Hepatocyte (in vitro differentiated cells): ENCODE measurements around the gene RAP1A. TPM values are rescaled to one million over a fixed set of nuclear protein-coding genes. Genes with fewer than 3 reads are reported as not detected.

Experiments used
- DNase-seq: peaks from one replicate; pipeline ENCODE4 v3.0.0-alpha.2; 2016; ENCODE audit warnings: low spot score
- H2AFZ ChIP-seq: fragments of 200-600 bp; sonication (generic); 2 replicates; pipeline ENCODE4 v1.6.0; 2016; ENCODE audit warnings: antibody characterized with exemption, mild to moderate bottlenecking
- H3K27ac ChIP-seq: fragments of 200-600 bp; sonication (generic); 2 replicates; pipeline ENCODE4 v1.5.1; 2016; ENCODE audit warnings: mild to moderate bottlenecking
- H3K27me3 ChIP-seq: fragments of 200-600 bp; sonication (generic); 2 replicates; pipeline ENCODE4 v1.6.1; 2016
- H3K36me3 ChIP-seq: fragments of 200-600 bp; sonication (generic); replicated peaks from 2 replicates; pipeline ENCODE4 v1.5.1; 2016; ENCODE audit warnings: low read depth; ENCODE audit not compliant: insufficient read depth
- H3K4me1 ChIP-seq: fragments of 200-600 bp; sonication (generic); 2 replicates; pipeline ENCODE4 v1.5.1; 2016; ENCODE audit warnings: mild to moderate bottlenecking, moderate library complexity; ENCODE audit not compliant: insufficient read depth
- H3K4me2 ChIP-seq: fragments of 200-600 bp; sonication (generic); 2 replicates; pipeline ENCODE4 v1.6.0; 2016
- H3K4me3 ChIP-seq: fragments of 200-600 bp; sonication (generic); 2 replicates; pipeline ENCODE4 v1.5.1; 2016; ENCODE audit warnings: mild to moderate bottlenecking
- H3K79me2 ChIP-seq: fragments of 200-600 bp; sonication (generic); 2 replicates; pipeline ENCODE4 v1.6.0; 2017; ENCODE audit warnings: mild to moderate bottlenecking
- H3K9me2 ChIP-seq: fragments of 200-600 bp; sonication (generic); replicated peaks from 2 replicates; pipeline ENCODE4 v1.6.0; 2017; ENCODE audit warnings: mild to moderate bottlenecking; ENCODE audit not compliant: insufficient read depth
- H3K9me3 ChIP-seq: fragments of 200-600 bp; sonication (generic); 2 replicates; pipeline ENCODE4 v1.5.1; 2016; ENCODE audit warnings: low read depth, mild to moderate bottlenecking
- H4K20me1 ChIP-seq: fragments of 200-600 bp; sonication (generic); 2 replicates; pipeline ENCODE4 v1.6.0; 2016; ENCODE audit warnings: mild to moderate bottlenecking; ENCODE audit not compliant: insufficient read depth, poor library complexity, severe bottlenecking
- EZH2 ChIP-seq: fragments of 200-600 bp; sonication (generic); IDR thresholded peaks from 2 replicates; pipeline ENCODE4 v1.6.1; 2016; ENCODE audit warnings: antibody characterized with exemption, mild to moderate bottlenecking, borderline replicate concordance
- EZH2phosphoT487 ChIP-seq: fragments of 200-600 bp; sonication (generic); IDR thresholded peaks from one replicate; pipeline ENCODE4 v1.6.1; 2018; ENCODE audit warnings: antibody characterized with exemption, mild to moderate bottlenecking, low read depth, moderate library complexity; ENCODE audit not compliant: unreplicated experiment, severe bottlenecking
- WGBS: methylation state at CpG from one replicate; pipeline ENCODE4 v1.1.6; 2016; ENCODE audit warnings: low lambda C conversion rate; ENCODE audit errors: missing lambda C conversion rate; 5-methylcytosine and 5-hydroxymethylcytosine counted together
- polyA plus RNA-seq: library from polyadenylated mRNA; unstranded; fragments of >200 nt; fragmentation: Nextera tagmentation; extraction: Ambion mirVana; gene quantifications from 2 replicates; pipeline ENCODE4 v1.2.1, GENCODE V29; 2016
- total RNA-seq: library from RNA; depleted of rRNA; stranded (reverse); fragments of >200 nt; gene quantifications from 2 replicates; pipeline ENCODE4 v1.2.3, GENCODE V29; 2014
- TF ChIP-seq, protein P1 (sequence below): fragments of 200-600 bp; sonication (generic); IDR thresholded peaks from 2 replicates; pipeline ENCODE4 v1.5.1; 2016; ENCODE audit warnings: antibody characterized with exemption, mild to moderate bottlenecking; ENCODE audit not compliant: poor library complexity

RAP1A gene
- total and polyA plus RNA-seq, 2 experiments from 2014 or later, result 48.8 to 49.6 TPM

DNA sequence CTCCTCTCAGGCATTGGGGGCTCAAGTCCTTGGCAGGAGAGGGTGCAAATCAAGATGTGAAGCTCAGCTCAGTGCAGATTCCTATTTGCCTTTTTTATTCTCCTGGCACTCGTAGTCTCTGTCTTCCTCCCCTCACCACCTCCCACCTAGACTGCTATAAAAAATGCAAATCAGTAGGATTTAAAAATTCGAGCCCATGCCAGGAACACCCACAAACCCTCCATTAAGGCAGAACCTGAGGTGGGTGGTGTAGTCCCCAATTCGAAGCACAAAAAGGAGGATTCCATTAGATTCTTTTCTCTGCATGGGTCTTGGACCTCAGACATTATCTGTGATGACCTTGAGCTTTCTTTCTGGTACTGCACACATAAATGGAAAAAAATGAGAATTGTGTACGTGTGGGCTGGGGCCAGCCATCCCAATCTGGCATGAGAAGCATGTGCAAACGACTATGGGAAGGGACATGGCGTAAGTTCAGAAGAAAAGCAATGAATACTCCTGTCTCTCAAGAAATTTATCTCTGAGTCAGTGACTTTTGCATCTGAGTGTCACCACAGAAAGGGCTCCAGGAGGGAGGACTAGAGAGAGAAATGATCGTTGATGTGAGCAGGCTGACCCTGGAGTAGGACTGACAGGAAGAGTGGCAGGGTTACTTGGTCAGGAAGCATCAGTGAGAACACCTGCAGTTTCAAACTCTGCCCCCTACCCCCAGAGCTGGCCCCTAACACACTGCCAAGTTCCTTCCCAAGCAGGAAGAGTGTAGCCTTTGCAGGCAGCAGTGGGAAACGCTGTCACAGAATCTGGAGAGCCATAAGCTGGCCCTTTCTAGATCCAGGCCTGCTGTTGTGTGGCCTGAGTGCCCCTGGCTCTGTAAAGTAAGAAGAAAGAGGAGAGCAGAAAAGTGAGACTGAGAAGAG lies 117.9 kb downstream of the RAP1A start:
- no peaks in the 10 kb centered on the region for H3K36me3 ChIP-seq
- 65% methylated on average over 8 of the region's 8 CpGs for WGBS
- no peak for DNase-seq
- TF ChIP-seq EZH2 (no peak), EZH2phosphoT487 (no peak)
- TF ChIP-seq, protein P1, sequence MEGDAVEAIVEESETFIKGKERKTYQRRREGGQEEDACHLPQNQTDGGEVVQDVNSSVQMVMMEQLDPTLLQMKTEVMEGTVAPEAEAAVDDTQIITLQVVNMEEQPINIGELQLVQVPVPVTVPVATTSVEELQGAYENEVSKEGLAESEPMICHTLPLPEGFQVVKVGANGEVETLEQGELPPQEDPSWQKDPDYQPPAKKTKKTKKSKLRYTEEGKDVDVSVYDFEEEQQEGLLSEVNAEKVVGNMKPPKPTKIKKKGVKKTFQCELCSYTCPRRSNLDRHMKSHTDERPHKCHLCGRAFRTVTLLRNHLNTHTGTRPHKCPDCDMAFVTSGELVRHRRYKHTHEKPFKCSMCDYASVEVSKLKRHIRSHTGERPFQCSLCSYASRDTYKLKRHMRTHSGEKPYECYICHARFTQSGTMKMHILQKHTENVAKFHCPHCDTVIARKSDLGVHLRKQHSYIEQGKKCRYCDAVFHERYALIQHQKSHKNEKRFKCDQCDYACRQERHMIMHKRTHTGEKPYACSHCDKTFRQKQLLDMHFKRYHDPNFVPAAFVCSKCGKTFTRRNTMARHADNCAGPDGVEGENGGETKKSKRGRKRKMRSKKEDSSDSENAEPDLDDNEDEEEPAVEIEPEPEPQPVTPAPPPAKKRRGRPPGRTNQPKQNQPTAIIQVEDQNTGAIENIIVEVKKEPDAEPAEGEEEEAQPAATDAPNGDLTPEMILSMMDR, result no peak
- peaks cover 22% of the 10 kb centered on the region for H3K4me1 ChIP-seq
- no peak overlapping the region for H3K27ac ChIP-seq
- no peak overlapping the region for H2AFZ ChIP-seq
- no peaks in the 10 kb centered on the region for H3K9me3 ChIP-seq
- H3K4me2 ChIP-seq, result peak overlapping the region; percentile 100
- peak overlapping the region; percentile 37 for H3K4me3 ChIP-seq
- peaks cover 5% of the 10 kb centered on the region for H3K79me2 ChIP-seq
- H3K9me2 ChIP-seq, result no peaks in the 10 kb centered on the region
- peaks cover 22% of the 10 kb centered on the region for H3K27me3 ChIP-seq
- peaks cover 4% of the 10 kb centered on the region for H4K20me1 ChIP-seq

DNA sequence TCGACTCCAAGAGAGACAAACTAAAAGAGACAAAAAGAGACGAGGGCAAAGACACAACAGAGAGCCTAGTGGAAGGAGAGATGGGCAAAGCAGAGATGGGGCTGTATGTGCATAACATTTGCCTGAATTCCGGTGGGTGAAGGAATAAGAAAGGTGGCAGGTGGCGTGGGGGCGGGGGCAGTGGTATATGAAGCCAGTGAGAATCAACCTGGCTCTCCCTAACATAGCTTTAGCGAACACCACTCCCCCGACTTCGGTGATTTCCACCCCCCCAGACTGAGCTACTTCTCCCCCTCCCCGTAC lies 118.5 kb downstream of the RAP1A start:
- H4K20me1 ChIP-seq, result peaks cover 4% of the 10 kb centered on the region
- H3K36me3 ChIP-seq, result no peaks in the 10 kb centered on the region
- H3K79me2 ChIP-seq, result peaks cover 5% of the 10 kb centered on the region
- H3K4me2 ChIP-seq, result peak overlapping the region; percentile 100
- no peak overlapping the region for H2AFZ ChIP-seq
- DNase-seq, result no peak
- H3K27me3 ChIP-seq, result peaks cover 26% of the 10 kb centered on the region
- peak overlapping the region; percentile 37 for H3K4me3 ChIP-seq
- no peaks in the 10 kb centered on the region for H3K9me3 ChIP-seq
- H3K9me2 ChIP-seq, result no peaks in the 10 kb centered on the region
- H3K4me1 ChIP-seq, result peaks cover 22% of the 10 kb centered on the region
- WGBS, result 16% methylated on average over 5 of the region's 9 CpGs
- H3K27ac ChIP-seq, result no peak overlapping the region
- TF ChIP-seq, protein P1, result no peak
- TF ChIP-seq EZH2phosphoT487 (no peak), EZH2 (no peak)

DNA sequence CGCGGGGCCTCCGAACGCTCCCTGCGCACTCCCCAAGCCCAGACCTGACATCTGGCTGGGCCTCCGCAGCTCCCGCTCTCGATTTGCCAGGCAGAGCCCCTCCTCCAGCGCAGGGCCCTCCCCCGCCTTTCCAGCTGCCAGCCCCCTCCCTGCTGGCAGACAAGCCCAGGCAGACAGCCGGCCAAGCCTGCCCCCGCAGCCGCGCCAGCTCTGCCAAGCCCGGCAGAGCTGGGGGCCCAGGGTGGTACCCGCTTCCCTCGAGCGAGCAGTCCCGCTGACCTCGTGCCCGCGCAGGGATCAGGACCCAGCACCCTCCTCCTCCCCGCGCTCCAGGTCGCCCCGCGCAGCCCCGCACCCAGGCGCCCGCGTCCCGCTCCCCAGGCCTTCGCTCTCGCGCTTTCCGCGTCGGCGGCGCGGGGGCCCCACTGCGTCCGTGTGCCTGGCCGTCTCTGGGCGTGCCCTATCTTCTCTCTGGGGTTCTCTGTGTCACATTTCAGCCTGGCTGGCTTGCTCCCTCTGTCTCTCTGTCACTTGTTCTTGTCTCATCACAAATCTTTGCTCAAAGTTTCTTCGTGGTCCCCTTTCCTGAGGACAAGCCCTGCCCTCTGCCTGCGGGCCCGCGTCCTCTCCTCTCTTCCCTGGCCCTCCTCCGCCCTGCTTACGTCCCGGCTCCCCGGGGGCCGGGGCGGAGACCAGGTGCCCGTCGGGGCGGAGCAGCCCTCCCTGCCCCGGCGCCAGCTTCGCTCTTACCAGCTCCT lies 119.0 kb downstream of the RAP1A start:
- peaks cover 26% of the 10 kb centered on the region for H3K27me3 ChIP-seq
- peak overlapping the region; percentile 64 for H2AFZ ChIP-seq
- WGBS, result 1% methylated on average over 46 of the region's 61 CpGs

More for the DNA sequence above, 119.0 kb downstream of the RAP1A start:
- DNase-seq, result peak; percentile 79
- Histone ChIP-seq H3K4me3 (peak overlapping the region; percentile 37), H3K4me2 (peak overlapping the region; percentile 100), H3K27ac (peak overlapping the region; percentile 83), H4K20me1 (peaks cover 4% of the 10 kb centered on the region), H3K36me3 (no peaks in the 10 kb centered on the region), H3K9me3 (no peaks in the 10 kb centered on the region), H3K4me1 (peaks cover 17% of the 10 kb centered on the region), H3K79me2 (peaks cover 5% of the 10 kb centered on the region), H3K9me2 (no peaks in the 10 kb centered on the region)
- TF ChIP-seq, protein P1, result no peak
- TF ChIP-seq EZH2phosphoT487, result no peak
- no peak for TF ChIP-seq EZH2
